CD4-positive, alpha-beta T cell treated with Interleukin-10 for 1 hour (primary cell): ENCODE measurements around the gene TFAP2E.
A peak's percentile ranks its signal among the peaks of the same experiment; 100 is the strongest.

Experiments used
- DNase-seq: peaks from one replicate; pipeline ENCODE4 v3.0.0-alpha.2; 2020

TFAP2E gene

DNA sequence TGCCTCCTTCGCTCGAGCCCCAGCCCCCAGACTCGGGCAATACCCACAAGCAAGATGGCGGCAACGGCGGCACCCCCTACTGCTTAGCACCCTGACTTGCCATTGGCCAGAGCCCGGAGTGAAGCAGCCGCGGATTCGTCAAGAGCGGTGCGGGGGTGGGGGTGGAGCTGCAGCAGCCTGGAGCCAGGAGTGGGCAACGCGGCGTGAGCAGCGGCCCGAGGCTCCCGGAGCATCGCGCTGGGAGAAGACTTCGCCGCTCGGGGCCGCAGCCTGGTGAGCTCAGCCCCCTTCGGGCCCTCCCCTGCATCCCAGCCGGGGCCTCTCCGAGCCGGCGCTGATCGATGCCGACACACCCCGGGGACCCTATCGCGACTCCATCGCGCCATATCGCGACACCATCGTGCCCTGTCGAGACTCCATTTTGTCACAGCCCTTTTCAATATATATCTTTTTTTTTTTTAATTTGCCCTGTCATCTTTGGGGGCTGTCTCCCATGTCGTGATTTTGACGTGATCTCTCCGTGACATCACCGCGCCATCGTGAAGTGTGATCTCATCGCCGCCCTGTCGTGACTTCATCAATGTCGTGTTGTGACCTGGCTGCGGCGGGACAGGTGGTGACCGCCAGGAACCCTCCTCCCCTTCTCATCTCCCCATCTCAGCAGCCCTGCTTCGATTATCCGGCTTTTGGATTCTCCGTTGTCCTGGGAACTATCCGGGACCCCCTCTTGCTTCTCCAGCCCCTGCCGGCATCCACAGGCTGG lies 15.3 kb upstream of the TFAP2E start, which contains the start of gene NCDN:
Gene NCDN, plus strand, starts transcription at position 189 of the 763 bp plus-strand sequence. Its CDS starts 392 bp downstream, at position 581.
- peak; percentile 95 for DNase-seq

DNA sequence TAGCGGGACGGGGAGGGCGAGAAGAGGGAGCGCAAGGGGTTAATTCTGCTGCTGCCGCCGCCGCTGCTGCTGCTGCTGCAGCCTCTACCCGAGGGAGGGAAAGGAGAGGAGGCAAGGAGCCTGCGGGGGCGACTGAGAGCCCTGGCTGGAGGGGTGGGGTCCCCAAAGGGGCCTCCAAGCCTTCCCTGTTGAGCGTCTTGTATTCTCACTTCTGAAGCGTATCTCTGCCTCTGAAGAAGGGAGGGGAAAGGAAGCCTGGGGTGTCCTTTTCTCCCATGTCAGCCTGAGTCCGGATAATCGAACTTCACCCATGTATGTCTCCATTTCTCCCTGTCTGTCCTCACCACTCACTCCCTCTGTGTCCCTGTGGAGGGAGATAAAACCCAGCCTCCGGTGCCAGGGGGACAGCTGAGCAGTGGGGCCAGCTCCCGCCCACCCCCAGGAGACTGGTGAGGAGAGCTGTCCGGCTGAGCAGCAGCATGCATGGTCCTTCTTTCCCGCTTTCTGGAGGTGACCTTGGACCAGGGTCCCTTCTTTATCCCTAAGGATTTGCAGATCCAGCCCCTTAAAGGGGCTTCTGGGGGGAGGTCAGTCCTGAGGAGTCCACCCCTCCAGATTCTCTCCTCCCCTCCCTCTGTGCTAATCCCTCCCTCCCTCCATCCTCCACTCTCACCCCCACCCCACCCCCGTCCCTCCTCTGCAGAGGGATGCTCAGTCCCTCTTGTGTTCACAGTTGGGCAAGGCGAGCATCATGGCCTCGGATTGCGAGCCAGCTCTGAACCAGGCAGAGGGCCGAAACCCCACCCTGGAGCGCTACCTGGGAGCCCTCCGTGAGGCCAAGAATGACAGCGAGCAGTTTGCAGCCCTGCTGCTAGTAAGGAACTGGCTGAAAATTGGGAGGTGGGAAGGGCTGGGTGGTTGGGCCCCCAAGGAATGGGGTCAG lies 14.5 kb upstream of the TFAP2E start:
- peak; percentile 41 for DNase-seq

DNA sequence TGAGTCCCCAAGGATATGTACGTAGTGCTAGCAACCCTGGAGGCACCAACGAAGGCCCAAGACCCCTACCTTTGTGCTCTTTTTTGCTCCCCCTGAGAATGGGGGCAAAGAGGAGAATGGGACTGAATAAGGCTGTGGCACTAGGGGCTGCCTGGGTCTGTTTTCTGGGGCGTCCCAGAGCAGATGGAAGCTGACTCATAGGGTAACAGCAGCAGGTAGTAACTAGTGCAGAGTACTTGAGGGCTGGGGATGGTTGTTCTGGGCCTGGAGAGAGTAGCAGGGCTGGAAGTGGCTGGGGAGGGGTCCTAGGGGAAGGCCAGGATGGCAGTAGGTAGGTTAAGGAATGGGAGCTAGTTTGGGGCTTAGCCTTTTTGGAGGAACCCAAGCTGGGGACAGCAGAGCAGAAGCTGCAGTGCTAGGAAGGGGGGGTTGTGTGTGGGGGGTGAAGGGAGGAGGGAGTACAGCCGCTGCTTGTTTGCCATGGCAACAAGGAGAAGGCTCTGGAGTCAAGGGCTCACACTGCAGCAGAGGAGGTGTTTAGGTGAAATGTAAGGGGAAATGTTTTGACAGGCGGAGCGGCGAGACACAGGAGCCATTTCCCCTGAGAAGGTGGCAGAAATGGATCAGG lies 13.7 kb upstream of the TFAP2E start:
- DNase-seq = peak; percentile 40

DNA sequence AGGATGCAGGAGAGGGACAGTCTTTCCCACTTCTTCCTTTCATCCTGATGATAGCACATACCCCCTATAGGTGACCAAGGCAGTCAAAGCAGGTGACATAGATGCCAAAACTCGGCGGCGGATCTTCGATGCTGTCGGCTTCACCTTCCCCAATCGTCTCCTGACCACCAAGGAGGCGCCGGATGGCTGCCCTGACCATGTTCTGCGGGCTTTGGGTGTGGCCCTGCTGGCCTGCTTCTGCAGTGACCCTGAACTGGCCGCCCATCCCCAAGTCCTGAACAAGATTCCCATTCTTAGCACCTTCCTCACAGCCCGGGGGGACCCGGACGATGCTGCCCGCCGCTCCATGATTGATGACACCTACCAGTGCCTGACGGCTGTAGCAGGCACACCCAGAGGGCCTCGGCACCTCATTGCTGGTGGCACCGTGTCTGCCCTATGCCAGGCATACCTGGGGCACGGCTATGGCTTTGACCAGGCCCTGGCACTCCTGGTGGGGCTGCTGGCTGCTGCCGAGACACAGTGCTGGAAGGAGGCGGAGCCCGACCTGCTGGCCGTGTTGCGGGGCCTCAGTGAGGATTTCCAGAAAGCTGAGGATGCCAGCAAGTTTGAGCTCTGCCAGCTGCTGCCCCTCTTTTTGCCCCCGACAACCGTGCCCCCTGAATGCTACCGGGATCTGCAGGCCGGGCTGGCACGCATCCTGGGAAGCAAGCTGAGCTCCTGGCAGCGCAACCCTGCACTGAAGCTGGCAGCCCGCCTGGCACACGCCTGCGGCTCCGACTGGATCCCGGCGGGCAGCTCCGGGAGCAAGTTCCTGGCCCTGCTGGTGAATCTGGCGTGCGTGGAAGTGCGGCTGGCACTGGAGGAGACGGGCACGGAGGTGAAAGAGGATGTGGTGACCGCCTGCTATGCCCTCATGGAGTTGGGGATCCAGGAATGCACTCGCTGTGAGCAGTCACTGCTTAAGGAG lies 12.6 kb upstream of the TFAP2E start:
- DNase-seq = no peak

DNA sequence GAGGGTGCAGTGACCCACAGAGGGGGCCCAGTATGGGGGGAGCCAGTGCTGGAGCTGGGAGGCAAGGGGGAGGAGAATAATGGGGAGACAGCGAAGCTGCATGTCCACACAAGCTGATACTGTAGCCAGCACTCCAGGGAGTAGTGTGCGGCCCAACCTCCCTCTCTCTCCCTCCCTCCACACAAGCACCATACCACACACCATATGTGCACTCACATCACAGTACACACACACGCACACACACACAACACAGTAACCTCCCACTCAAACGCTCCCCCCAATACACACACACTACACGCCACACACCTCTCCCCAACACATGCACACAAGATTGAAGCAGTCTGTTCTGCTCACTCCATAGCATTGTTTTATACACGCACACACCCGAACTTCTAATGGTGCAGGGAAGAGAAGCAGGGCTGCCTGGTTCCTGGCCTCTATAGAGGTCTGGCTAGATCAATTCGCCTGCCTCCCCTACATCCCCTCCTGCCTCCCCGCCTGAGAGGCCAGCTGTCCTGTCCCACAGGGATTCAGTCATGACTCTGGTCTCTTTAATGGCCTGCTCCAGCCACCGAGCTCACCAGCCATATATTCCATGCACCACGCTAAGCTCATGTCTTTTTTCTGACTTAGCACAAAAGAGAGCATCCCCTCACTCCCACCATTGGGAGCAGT lies 11.7 kb upstream of the TFAP2E start:
- DNase-seq = no peak

DNA sequence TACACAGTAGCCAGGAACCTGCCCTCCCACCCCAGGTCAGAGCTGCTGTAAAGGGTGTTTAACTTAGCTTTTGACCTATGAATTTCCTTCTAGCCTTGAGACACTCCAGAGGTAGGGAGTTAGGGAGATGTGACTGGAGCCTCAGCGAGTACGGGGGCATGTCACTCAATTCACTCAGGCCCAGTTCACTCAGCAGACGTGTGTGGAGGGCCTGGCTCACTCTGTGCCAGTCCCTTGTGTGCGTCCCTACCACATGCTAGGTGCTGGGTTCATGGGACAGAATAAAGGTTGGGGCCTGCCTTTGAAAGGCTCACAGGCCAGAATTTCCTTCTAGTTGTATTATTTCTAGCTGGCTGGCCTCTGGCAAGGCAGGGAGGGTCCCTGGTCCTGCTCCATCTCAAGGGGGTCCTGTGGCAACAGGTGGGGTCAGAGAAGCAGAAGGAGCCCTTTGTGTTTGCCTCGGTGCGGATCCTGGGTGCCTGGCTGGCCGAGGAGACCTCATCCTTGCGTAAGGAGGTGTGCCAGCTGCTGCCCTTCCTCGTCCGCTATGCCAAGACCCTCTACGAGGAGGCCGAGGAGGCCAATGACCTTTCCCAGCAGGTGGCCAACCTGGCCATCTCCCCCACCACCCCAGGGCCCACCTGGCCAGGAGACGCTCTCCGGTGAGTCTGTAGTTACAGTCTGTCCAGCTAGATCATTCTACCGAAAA lies 11.0 kb upstream of the TFAP2E start:
- no peak for DNase-seq

DNA sequence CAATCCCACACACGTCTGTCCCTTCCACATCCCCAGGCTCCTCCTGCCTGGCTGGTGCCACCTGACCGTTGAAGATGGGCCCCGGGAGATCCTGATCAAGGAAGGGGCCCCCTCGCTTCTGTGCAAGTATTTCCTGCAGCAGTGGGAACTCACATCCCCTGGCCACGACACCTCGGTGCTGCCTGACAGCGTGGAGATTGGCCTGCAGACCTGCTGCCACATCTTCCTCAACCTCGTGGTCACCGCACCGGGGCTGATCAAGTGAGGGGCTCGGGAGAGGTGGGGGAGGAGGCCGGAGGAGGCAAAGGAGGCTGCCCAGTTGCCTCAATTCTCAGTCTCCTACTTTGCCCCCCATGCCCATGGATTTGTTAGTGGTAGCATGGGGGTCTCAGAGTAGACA lies 9.9 kb upstream of the TFAP2E start:
- no peak for DNase-seq

DNA sequence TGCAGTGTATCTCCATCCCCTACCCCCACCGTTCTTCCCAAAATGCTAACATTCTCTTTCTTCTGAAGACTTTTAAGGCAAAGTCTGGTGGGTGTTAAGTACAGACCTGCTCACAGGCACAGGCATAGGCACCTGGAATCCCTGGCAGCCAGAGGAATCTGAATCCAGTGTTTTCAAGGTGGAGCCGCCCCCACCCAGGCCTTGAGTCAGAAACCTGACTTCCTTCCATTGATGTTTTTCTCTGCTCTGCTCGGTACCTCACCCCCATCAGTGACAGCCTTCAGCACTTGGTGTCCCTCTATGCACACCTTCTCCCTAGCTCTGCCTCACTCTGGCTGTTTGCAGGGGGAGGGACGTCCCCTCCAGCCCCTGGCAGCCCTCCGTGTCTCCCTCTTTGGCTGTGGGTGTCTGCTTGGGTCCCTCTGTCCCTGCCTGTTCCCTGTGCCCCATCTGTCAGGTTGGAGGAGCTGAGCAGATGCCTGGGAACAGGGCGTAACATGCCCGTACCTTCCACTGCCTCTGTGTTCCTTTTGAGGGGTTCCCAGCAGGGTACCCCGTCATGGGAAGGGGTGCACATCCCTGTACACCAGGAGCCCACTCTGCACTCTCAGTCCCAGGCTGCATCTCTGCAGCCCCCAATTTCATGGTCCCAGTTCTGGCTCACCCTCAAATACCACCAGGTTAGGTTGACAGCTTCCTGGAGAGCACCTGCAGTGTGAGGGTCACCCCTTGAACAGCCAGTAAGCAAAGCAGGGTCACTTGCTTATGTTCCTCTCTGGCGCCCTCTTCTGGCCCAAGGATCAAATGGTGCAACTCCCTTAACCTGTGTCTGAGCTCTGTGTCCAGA lies 8.9 kb upstream of the TFAP2E start:
- DNase-seq = peak; percentile 82

DNA sequence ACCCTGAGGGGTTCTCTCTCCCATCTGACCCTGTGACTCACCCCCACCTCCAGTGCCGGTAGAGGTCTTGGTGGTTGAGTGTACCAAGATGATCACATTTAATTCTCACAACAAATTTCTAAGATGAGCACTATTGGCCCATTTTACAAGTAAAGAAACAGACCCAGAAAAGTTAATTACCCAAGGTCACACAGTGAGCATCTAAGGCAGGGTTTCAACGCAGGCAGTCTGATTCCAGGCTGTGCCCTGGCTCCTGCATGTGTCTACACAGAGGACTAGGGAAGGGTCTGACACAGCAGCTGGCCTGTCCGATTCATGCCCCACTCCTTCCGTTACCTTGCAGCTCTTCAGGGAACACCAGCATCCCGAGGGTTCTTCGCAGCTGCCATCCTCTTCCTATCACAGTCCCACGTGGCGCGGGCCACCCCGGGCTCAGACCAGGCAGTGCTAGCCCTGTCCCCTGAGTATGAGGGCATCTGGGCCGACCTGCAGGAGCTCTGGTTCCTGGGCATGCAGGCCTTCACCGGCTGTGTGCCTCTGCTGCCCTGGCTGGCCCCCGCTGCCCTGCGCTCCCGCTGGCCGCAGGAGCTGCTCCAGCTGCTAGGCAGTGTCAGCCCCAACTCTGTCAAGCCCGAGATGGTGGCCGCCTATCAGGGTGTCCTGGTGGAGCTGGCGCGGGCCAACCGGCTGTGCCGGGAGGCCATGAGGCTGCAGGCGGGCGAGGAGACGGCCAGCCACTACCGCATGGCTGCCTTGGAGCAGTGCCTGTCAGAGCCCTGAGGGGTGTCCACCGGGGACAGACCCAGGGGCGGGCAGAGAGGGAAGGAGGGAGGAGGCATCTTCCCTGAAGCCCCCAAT lies 8.0 kb upstream of the TFAP2E start:
- DNase-seq = no peak

DNA sequence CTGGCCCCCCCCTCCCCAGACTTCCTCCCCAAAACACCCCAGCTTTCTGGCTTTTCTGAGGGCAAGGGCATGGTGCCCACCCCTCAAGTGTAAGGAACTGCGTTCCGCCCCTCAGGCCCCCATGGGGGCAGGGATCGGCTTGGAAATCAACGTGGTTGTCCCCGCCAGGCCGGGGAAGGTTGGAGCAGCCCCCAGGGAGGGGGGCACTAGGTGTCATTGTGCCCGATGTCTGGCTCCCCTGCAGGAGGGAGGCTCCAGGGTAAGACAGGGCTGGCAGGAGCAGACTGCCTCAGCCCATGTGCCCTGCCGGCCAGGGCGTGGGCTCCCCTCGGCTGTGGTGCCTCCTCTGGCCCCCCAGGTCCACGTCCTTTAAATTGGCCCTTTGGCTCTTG lies 7.4 kb upstream of the TFAP2E start:
- no peak for DNase-seq

DNA sequence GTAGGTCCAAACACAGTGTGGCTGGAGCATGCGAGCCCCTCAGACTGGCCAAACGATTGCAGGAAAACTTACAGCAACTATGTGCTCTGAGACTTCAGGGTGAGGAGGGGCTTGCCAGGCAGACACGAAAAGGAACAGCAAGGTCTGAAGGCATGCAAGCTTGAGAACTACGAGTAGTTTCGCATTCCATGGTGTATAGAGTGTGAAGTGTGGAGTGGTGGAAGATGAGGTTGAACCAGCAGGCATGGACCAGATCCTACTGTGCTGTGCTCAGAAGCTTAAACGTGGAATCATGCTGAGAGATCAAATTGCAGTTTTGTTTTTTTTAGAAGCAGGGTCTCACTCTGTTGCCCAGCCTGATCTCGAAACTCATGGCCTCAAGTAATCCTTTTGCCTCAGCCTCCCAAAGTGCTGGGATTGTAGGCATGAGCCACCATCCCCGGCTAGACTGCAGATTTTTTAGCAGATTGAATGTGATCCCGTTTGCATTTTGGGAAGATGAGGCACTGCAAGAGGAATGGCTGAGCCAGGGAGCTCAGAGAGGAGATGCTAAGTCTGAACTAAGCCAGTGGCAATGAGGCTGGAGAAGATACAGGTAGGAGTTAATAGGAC lies 5.1 kb upstream of the TFAP2E start:
- no peak for DNase-seq

DNA sequence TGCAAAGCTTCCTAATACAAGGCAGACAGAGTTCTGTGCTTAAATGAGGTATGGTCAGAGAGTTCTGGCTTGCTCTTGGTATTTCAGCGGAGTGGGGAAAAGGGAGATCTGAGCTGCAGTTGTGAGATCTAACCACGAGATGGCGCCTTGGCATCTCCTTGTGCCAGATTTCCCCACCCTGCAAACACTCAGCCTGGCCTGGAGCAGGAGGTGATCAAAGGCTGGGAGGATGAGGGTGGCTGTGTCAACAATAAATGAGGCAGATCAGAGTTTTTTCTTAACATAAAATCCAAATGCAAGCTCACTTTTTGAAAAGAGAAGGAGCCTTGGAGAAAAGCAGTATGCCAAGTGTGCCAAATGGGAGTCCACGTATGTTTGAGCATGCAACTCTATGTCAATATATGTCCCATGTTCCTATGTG lies 4.1 kb upstream of the TFAP2E start:
- DNase-seq = peak; percentile 71

DNA sequence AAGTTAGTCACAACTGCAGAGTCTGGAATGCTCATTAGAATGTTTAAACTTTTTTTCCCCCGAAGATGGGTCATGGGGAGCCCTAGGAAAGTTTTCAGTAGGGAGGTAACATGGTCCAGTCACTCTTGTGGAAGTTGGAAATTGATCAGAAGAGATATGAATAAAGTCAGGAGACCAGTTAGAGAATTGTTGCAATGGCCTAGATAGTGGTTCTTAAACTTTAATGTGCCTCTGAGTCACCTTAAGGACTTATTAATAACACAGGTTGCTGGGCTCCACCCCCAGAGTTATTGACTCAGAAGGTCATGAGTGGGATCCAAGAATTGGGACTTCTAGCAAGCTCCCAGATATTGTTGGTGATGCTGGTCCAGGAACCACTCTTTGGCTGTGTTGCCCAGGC lies 3.2 kb upstream of the TFAP2E start:
- no peak for DNase-seq

DNA sequence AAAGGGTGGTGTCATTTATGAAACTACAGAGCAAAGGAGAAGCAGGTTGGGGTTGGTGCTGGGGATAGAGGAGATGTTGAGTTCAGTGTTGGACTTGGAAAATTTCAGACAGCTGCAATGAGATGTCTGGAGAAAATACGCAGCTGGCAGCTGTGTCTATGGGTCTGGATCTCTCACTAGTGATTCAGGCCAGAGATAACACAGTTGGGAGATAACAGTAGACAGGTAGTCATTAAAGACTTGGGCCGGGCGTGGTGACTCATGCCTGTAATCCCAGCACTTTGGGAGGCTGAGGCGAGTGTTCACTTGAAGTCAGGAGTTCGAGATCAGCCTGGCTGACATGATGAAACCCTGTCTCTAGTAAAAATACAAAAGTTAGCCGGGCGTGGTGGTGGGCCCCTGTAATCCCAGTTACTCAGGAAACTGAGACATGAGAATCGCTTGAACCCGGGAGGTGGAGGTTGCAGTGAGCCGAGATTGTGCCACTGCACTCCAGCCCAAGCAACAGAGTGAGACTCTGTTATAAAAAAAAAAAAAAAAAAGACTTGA lies 2.5 kb upstream of the TFAP2E start:
- DNase-seq = no peak

DNA sequence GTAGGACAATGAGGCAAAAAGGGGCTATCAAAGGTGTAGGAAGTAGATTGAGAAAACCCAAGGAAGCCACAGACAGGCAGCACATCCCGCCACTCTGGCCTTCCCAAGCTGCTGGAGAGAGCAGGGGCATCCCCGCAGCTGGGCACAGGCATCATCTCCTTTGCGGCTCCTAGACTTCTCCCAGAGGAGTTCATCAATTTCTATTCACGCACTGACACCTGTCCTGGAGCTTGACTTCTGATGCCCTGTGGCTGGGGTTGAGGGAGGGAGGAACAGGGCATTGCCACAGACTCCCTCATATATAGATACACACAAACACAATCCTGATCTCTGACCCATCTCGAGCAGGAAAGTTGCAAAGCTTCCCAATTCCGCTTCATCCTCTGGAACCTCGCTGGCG lies 1.9 kb upstream of the TFAP2E start:
- no peak for DNase-seq

DNA sequence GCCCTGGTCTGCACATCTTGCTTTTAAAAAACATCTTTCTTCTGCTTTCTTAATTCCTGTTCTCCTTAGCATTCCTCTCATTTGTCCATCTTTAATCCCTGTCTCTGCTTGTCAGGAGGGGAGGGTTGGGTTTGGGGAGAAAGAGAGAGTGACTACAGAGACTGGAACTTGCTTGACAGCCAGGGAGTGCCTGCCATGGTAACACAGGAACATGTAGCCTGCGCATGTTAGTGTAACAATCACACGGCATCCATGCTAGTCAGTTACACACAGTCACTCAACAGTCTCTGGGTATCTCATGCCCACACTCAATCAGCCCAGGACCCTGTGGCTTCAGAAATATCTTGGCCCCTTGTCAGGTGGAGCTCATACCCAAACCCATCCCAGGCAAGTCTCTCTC lies 818 bp upstream of the TFAP2E start:
- no peak for DNase-seq

DNA sequence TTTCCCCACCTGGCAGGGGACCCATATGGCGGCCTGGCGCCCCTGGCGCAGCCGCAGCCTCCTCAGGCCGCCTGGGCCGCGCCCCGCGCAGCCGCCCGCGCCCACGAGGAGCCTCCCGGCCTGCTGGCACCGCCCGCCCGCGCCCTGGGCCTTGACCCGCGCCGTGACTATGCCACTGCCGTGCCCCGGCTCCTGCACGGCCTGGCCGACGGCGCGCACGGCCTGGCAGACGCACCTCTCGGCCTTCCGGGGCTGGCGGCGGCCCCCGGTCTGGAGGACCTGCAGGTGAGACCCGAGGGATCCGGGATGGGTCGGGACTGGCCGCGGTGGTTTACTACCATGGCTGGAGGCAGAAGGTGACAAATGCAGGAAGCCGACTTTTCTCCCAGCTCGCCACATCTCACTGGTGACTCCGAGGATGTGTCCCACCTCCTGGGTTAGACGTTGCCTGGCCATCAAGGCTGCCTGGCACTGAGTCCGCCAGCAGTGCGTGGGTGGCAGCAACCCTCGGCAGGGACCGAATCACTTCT lies 1.1 kb downstream of the TFAP2E start:
- no peak for DNase-seq
